Activated CD4-positive, alpha-beta T cell treated with anti-CD3 and anti-CD28 coated beads for 4 hours (primary cell): ENCODE measurements around the gene A4GNT.
"Not testable (repeated sequence)": the region's sequence is repeated elsewhere in the genome, so short reads cannot be mapped to it uniquely, and the experiment has no call there.

Experiments used
- DNase-seq, 2 donors: peaks; one replicate each; pipeline ENCODE4 v3.0.0-alpha.2; 2020

Gene A4GNT

GRCh38 chr3:138132239-138132638, at the start of gene A4GNT:
Gene A4GNT, minus strand, starts transcription at chr3:138132390. Its CDS starts 1,134 bp downstream, at chr3:138131256.
- no peak for DNase-seq

- DNase-seq = peak; percentile 23 to 24
Observed at GRCh38 chr3:138180375-138181029, 48.3 kb upstream of the A4GNT start.

GRCh38 chr3:138174421-138175131, 42.4 kb upstream of the A4GNT start, which contains the start of gene DBR1:
Gene DBR1, minus strand, starts transcription at chr3:138174921. Its CDS starts 126 bp downstream, at chr3:138174795.
- peak; percentile 75 to 82 for DNase-seq

GRCh38 chr3:138173769-138174420, 41.7 kb upstream of the A4GNT start:
- DNase-seq = no peak

- no peak for DNase-seq
Observed at GRCh38 chr3:138172625-138173024, 40.4 kb upstream of the A4GNT start.

- no peak for DNase-seq
Observed at GRCh38 chr3:138165061-138165460, 32.9 kb upstream of the A4GNT start.

- no peak for DNase-seq
Observed at GRCh38 chr3:138157743-138158142, 25.6 kb upstream of the A4GNT start.

GRCh38 chr3:138154534-138154933, 22.3 kb upstream of the A4GNT start:
- no peak for DNase-seq

- no peak for DNase-seq
Observed at GRCh38 chr3:138148503-138148902, 16.3 kb upstream of the A4GNT start.

- DNase-seq = not testable (repeated sequence)
Observed at GRCh38 chr3:138142181-138142580, 10.0 kb upstream of the A4GNT start.

GRCh38 chr3:138140940-138141339, 8.8 kb upstream of the A4GNT start:
- no peak for DNase-seq

GRCh38 chr3:138139691-138140090, 7.5 kb upstream of the A4GNT start:
- DNase-seq = no peak

GRCh38 chr3:138137861-138138260, 5.7 kb upstream of the A4GNT start:
- DNase-seq = no peak

- no peak for DNase-seq
Observed at GRCh38 chr3:138136201-138136600, 4.0 kb upstream of the A4GNT start.

- DNase-seq = no peak
Observed at GRCh38 chr3:138135833-138136194, 3.6 kb upstream of the A4GNT start.

GRCh38 chr3:138135146-138135832, 3.1 kb upstream of the A4GNT start:
- no peak for DNase-seq

- DNase-seq = no peak
Observed at GRCh38 chr3:138127636-138128365, 4.4 kb downstream of the A4GNT start.

GRCh38 chr3:138125548-138126221, 6.5 kb downstream of the A4GNT start:
- DNase-seq = no peak

GRCh38 chr3:138124706-138125355, 7.4 kb downstream of the A4GNT start:
- no peak for DNase-seq

- no peak for DNase-seq
Observed at GRCh38 chr3:138124188-138124587, 8.0 kb downstream of the A4GNT start.

- no peak for DNase-seq
Observed at GRCh38 chr3:138119423-138119766, 12.8 kb downstream of the A4GNT start.
